CD4-positive, alpha-beta memory T cell (primary cell): ENCODE data around the gene SUPT20HL2. TPM values are rescaled to one million over a fixed set of nuclear protein-coding genes. Genes with fewer than 3 reads are reported as not detected.
A peak's percentile ranks its signal among the peaks of the same experiment; 100 is the strongest.

Experiments
- CTCF ChIA-PET: fragments of 350-600 bp; sonication (Branson Sonifier 250); formaldehyde crosslinking; loops from one replicate; lab custom pipeline; 2021; ENCODE audit warnings: inconsistent platforms; ENCODE audit not compliant: partially characterized antibody; lab: Charles Lee
- POLR2A ChIA-PET: fragments of 350-600 bp; sonication (Branson Sonifier 250); formaldehyde crosslinking; loops from one replicate; lab custom pipeline; 2021; ENCODE audit not compliant: partially characterized antibody; lab: Charles Lee
- DNase-seq, 5 donors: peaks; one replicate each; pipeline versions ENCODE4 v3.0.0 to v3.0.0-alpha.2; 2020 to 2022; ENCODE audit warnings: mixed read lengths in 1 of 5
- H3K27ac ChIP-seq: one replicate; pipeline ENCODE4 v1.7.0; 2013; ENCODE audit warnings: low read depth, low read length
- H3K27me3 ChIP-seq: 2 replicates; pipeline ENCODE4 v1.7.0; 2013; ENCODE audit warnings: mild to moderate bottlenecking, low read length, moderate library complexity; ENCODE audit not compliant: insufficient read depth
- H3K36me3 ChIP-seq: 2 replicates; pipeline ENCODE4 v1.7.0; 2013; ENCODE audit warnings: mild to moderate bottlenecking, low read length, moderate library complexity; ENCODE audit not compliant: insufficient read depth
- H3K4me1 ChIP-seq: 2 replicates; pipeline ENCODE4 v1.7.0; 2013; ENCODE audit warnings: mild to moderate bottlenecking, low read length, moderate library complexity; ENCODE audit not compliant: insufficient read depth
- H3K4me3 ChIP-seq, 2 donors: one replicate each; pipeline ENCODE4 v1.7.0; 2013; ENCODE audit warnings: low read length in 2 of 2, mild to moderate bottlenecking in 1 of 2
- H3K9me3 ChIP-seq, 2 donors: one replicate each; pipeline ENCODE4 v1.7.0; 2013; ENCODE audit warnings: low read length in 2 of 2, control low read depth in 1 of 2; ENCODE audit not compliant: control insufficient read depth in 1 of 2
- H3K27ac Mint-ChIP-seq, 7 donors: one replicate each; pipeline ENCODE4 v1.8.0; 2020 to 2021; ENCODE audit warnings: mixed read lengths in 7 of 7, mild to moderate bottlenecking in 6 of 7, inconsistent platforms in 3 of 7, moderate library complexity in 3 of 7
- H3K27me3 Mint-ChIP-seq, 2 donors: one replicate each; pipeline ENCODE4 v1.8.0; 2020 to 2021; ENCODE audit warnings: mixed read lengths in 2 of 2
- H3K36me3 Mint-ChIP-seq, 2 donors: one replicate each; pipeline ENCODE4 v1.8.0; 2020 to 2021; ENCODE audit warnings: mixed read lengths in 2 of 2, inconsistent platforms in 1 of 2, mild to moderate bottlenecking in 1 of 2
- H3K4me1 Mint-ChIP-seq, 4 donors: one replicate each; pipeline ENCODE4 v1.8.0; 2020 to 2021; ENCODE audit warnings: mixed read lengths in 4 of 4, mild to moderate bottlenecking in 1 of 4
- H3K4me3 Mint-ChIP-seq, 8 donors: one replicate each; pipeline ENCODE4 v1.8.0; 2020 to 2021; ENCODE audit warnings: mixed read lengths in 8 of 8, mild to moderate bottlenecking in 7 of 8, moderate library complexity in 6 of 8, inconsistent platforms in 3 of 8
- H3K9me3 Mint-ChIP-seq, 8 donors: one replicate each; pipeline ENCODE4 v1.8.0; 2020 to 2021; ENCODE audit warnings: mixed read lengths in 8 of 8, mild to moderate bottlenecking in 5 of 8, inconsistent platforms in 3 of 8, moderate library complexity in 1 of 8
- intact Hi-C: fragments of 100-400 bp; cut with micrococcal nuclease; formaldehyde crosslinking; loops from one replicate; pipeline ENCODE4 v1.15.1; 2023
- polyA plus RNA-seq, 2 donors: library from polyadenylated mRNA; unstranded; fragments of 300-500 nt; fragmentation: Illumina TruSeq; gene quantifications; one replicate each; pipeline ENCODE4 v1.2.3, GENCODE V29; 2021
- total RNA-seq, 2 experiments: library from RNA; stranded (reverse); gene quantifications; one replicate each; pipeline ENCODE4 v1.2.3, GENCODE V29; 2021

The SUPT20HL2 gene
- total and polyA plus RNA-seq, 4 experiments from 2014 or later, result not detected

- H3K4me1 ChIP-seq, result no peaks in the 10 kb centered on the region
- ChIA-PET POLR2A (no interaction called here), CTCF (no interaction called here)
- H3K27ac ChIP-seq, result no peak overlapping the region
- Mint-ChIP-seq H3K27me3 (peaks cover 2 to 3% of the 10 kb centered on the region in 2 donors), H3K4me3 (peak overlapping the region in 2 of 8 donors; percentile 8 to 27), H3K9me3 (no peaks in the 10 kb centered on the region), H3K27ac (peak overlapping the region in 1 of 7 donors; percentile 73), H3K36me3 (no peaks in the 10 kb centered on the region), H3K4me1 (no peaks in the 10 kb centered on the region)
- H3K27me3 ChIP-seq, result no peaks in the 10 kb centered on the region
- intact Hi-C loops, result no loop called here
- no peaks in the 10 kb centered on the region for H3K36me3 ChIP-seq
- no peak for DNase-seq
- H3K4me3 ChIP-seq, result no peak overlapping the region
- H3K9me3 ChIP-seq, result no peaks in the 10 kb centered on the region
Measured at GRCh38 chrX:24343719-24344118, 29.9 kb upstream of the SUPT20HL2 start.

- Mint-ChIP-seq H3K27me3 (peaks cover 2 to 3% of the 10 kb centered on the region in 2 donors), H3K36me3 (no peaks in the 10 kb centered on the region), H3K9me3 (peaks cover 0 to 2% (median 0%) of the 10 kb centered on the region in 8 donors), H3K27ac (no peak overlapping the region), H3K4me1 (no peaks in the 10 kb centered on the region), H3K4me3 (no peak overlapping the region)
- no peaks in the 10 kb centered on the region for H3K27me3 ChIP-seq
- POLR2A ChIA-PET, result no interaction called here
- no peak overlapping the region for H3K4me3 ChIP-seq
- H3K4me1 ChIP-seq, result no peaks in the 10 kb centered on the region
- H3K9me3 ChIP-seq, result no peaks in the 10 kb centered on the region
- intact Hi-C loops, result no loop called here
- CTCF ChIA-PET, result no interaction called here
- DNase-seq, result no peak
- H3K27ac ChIP-seq, result no peak overlapping the region
- H3K36me3 ChIP-seq, result no peaks in the 10 kb centered on the region
Measured at GRCh38 chrX:24341795-24342194, 27.9 kb upstream of the SUPT20HL2 start.

GRCh38 chrX:24340501-24340900, 26.6 kb upstream of the SUPT20HL2 start:
- no peaks in the 10 kb centered on the region for H3K36me3 Mint-ChIP-seq
- peaks cover 0 to 5% (median 0%) of the 10 kb centered on the region in 8 donors for H3K9me3 Mint-ChIP-seq
- no peak overlapping the region for H3K27ac Mint-ChIP-seq
- H3K27me3 ChIP-seq, result no peaks in the 10 kb centered on the region
- no peak overlapping the region for H3K27ac ChIP-seq
- intact Hi-C loops, result no loop called here
- no peak overlapping the region for H3K4me3 Mint-ChIP-seq
- H3K4me1 ChIP-seq, result no peaks in the 10 kb centered on the region
- H3K4me3 ChIP-seq, result no peak overlapping the region
- ChIA-PET CTCF (no interaction called here), POLR2A (interaction anchor here (0.6 kb wide), 1 partner anchor 112 kb away, joined by 3 read pairs; no protein-coding TSS in a partner anchor)
- no peaks in the 10 kb centered on the region for H3K36me3 ChIP-seq
- no peaks in the 10 kb centered on the region for H3K4me1 Mint-ChIP-seq
- peaks cover 2 to 3% of the 10 kb centered on the region in 2 donors for H3K27me3 Mint-ChIP-seq
- DNase-seq, result no peak
- H3K9me3 ChIP-seq, result no peaks in the 10 kb centered on the region

DNA sequence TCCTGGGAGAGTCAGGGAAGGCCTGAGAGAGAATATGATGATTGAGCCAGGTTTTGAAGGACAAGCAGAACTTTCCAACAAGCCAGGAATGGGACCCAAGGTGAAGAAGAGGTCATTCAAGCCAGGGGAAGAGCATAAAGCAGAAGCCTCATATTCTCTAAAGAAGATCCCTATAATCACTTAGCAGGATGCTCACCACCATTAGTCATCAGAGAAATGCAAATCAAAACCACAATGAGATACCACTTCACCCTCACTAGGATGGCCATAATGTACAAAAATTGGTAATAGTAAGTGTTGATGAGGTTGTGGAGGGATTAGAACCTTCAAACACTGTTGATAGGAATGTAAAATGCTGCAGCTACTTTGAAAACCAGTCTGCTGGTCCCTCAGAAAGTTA, 26.0 kb upstream of the SUPT20HL2 start:
- H3K4me3 Mint-ChIP-seq, result no peak overlapping the region
- no peak overlapping the region for H3K4me3 ChIP-seq
- DNase-seq, result no peak
- H3K4me1 Mint-ChIP-seq, result no peaks in the 10 kb centered on the region
- no peak overlapping the region for H3K27ac Mint-ChIP-seq
- POLR2A ChIA-PET, result no interaction called here
- no peaks in the 10 kb centered on the region for H3K9me3 ChIP-seq
- intact Hi-C loops, result no loop called here
- H3K27ac ChIP-seq, result no peak overlapping the region
- peaks cover 2 to 3% of the 10 kb centered on the region in 2 donors for H3K27me3 Mint-ChIP-seq
- CTCF ChIA-PET, result no interaction called here
- H3K36me3 Mint-ChIP-seq, result no peaks in the 10 kb centered on the region
- H3K36me3 ChIP-seq, result no peaks in the 10 kb centered on the region
- H3K4me1 ChIP-seq, result no peaks in the 10 kb centered on the region
- H3K9me3 Mint-ChIP-seq, result peaks cover 0 to 5% (median 0%) of the 10 kb centered on the region in 8 donors
- H3K27me3 ChIP-seq, result no peaks in the 10 kb centered on the region

- ChIA-PET POLR2A (no interaction called here), CTCF (no interaction called here)
- Mint-ChIP-seq H3K27me3 (peaks cover 5 to 6% of the 10 kb centered on the region in 2 donors), H3K9me3 (peaks cover 0 to 12% (median 3%) of the 10 kb centered on the region in 8 donors), H3K27ac (no peak overlapping the region), H3K4me3 (no peak overlapping the region), H3K4me1 (no peaks in the 10 kb centered on the region), H3K36me3 (no peaks in the 10 kb centered on the region)
- Histone ChIP-seq H3K27me3 (no peaks in the 10 kb centered on the region), H3K4me1 (no peaks in the 10 kb centered on the region), H3K36me3 (no peaks in the 10 kb centered on the region), H3K27ac (no peak overlapping the region), H3K9me3 (no peaks in the 10 kb centered on the region), H3K4me3 (no peak overlapping the region)
- no peak for DNase-seq
- intact Hi-C loops, result no loop called here
Measured at GRCh38 chrX:24335871-24336270, 22.0 kb upstream of the SUPT20HL2 start.

GRCh38 chrX:24334461-24334860, 20.6 kb upstream of the SUPT20HL2 start:
- peaks cover 3 to 4% of the 10 kb centered on the region in 2 donors for H3K27me3 Mint-ChIP-seq
- no peak overlapping the region for H3K27ac ChIP-seq
- H3K9me3 ChIP-seq, result no peaks in the 10 kb centered on the region
- H3K9me3 Mint-ChIP-seq, result peaks cover 0 to 12% (median 3%) of the 10 kb centered on the region in 8 donors
- POLR2A ChIA-PET, result no interaction called here
- CTCF ChIA-PET, result no interaction called here
- no peaks in the 10 kb centered on the region for H3K4me1 Mint-ChIP-seq
- H3K4me3 Mint-ChIP-seq, result no peak overlapping the region
- H3K27me3 ChIP-seq, result no peaks in the 10 kb centered on the region
- H3K27ac Mint-ChIP-seq, result no peak overlapping the region
- no peak overlapping the region for H3K4me3 ChIP-seq
- H3K36me3 Mint-ChIP-seq, result no peaks in the 10 kb centered on the region
- H3K4me1 ChIP-seq, result no peaks in the 10 kb centered on the region
- intact Hi-C loops, result no loop called here
- H3K36me3 ChIP-seq, result no peaks in the 10 kb centered on the region
- DNase-seq, result no peak

DNA sequence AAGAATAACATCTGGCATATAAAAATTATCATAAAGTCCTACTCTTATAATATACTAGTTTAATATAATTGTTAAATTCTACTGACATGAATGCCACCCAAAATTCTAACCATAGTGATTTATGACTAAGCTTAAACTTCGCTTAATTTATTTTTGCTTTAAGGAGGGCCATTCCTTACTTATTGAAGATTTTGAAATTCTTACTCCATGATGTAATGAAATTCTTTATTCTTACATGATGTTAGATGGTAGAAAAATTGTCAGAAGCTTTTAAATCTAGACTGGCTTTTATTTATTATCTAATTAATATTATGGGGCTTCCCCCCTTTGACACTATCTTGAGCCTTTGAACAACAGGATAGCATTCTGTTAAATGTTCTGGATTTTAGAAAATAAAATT, 19.5 kb upstream of the SUPT20HL2 start:
- H3K27ac Mint-ChIP-seq, result no peak overlapping the region
- Histone ChIP-seq H3K4me1 (no peaks in the 10 kb centered on the region), H3K9me3 (no peaks in the 10 kb centered on the region), H3K4me3 (no peak overlapping the region), H3K36me3 (no peaks in the 10 kb centered on the region), H3K27me3 (no peaks in the 10 kb centered on the region), H3K27ac (no peak overlapping the region)
- no peaks in the 10 kb centered on the region for H3K36me3 Mint-ChIP-seq
- peaks cover 3 to 4% of the 10 kb centered on the region in 2 donors for H3K27me3 Mint-ChIP-seq
- CTCF ChIA-PET, result no interaction called here
- H3K4me3 Mint-ChIP-seq, result no peak overlapping the region
- no peak for DNase-seq
- H3K9me3 Mint-ChIP-seq, result peaks cover 0 to 12% (median 3%) of the 10 kb centered on the region in 8 donors
- no peaks in the 10 kb centered on the region for H3K4me1 Mint-ChIP-seq
- POLR2A ChIA-PET, result no interaction called here
- intact Hi-C loops, result no loop called here

DNA sequence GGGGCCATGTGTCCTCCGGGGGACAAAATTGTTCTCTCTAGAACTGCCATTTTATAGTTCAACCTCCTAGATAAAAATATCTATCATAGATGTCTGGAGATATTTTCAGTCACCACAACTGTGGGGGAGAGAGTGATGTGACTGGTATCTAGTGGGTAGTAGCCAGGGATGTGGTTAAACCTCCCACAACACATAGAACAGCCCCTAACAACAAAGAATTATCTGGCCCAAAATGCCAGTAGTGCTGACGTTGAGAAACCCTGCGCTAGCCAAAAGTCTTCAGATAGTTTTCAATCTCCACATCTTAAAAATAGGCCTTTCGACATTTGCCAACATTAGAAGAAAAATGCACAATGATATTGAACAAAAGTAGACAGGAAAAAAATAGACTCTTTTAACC, 19.0 kb upstream of the SUPT20HL2 start:
- Mint-ChIP-seq H3K4me1 (no peaks in the 10 kb centered on the region), H3K27me3 (peaks cover 3 to 4% of the 10 kb centered on the region in 2 donors)

More for the DNA sequence above, 19.0 kb upstream of the SUPT20HL2 start:
- Histone ChIP-seq H3K9me3 (no peaks in the 10 kb centered on the region), H3K27me3 (no peaks in the 10 kb centered on the region), H3K4me1 (no peaks in the 10 kb centered on the region), H3K36me3 (no peaks in the 10 kb centered on the region), H3K4me3 (no peak overlapping the region), H3K27ac (no peak overlapping the region)
- H3K27ac Mint-ChIP-seq, result no peak overlapping the region
- no peak for DNase-seq
- CTCF ChIA-PET, result no interaction called here
- no peaks in the 10 kb centered on the region for H3K36me3 Mint-ChIP-seq
- H3K9me3 Mint-ChIP-seq, result peaks cover 0 to 11% (median 3%) of the 10 kb centered on the region in 8 donors
- intact Hi-C loops, result no loop called here
- no peak overlapping the region for H3K4me3 Mint-ChIP-seq
- POLR2A ChIA-PET, result no interaction called here
